Measurements from ENCODE around the gene IMPA2.

GRCh38 chr18:12006488-12006840 is 25.2 kb downstream of the IMPA2 start:
- no peak for TF ChIP-seq CTCF (IDR thresholded peaks at IDR 0.05)
- no peak for TF ChIP-seq EZH2 (IDR thresholded peaks at IDR 0.05)

All from neural progenitor cell (in vitro differentiated cells).